HepG2 (cell line): ENCODE measurements around the gene CACNB4. TPM values are rescaled to one million over a fixed set of nuclear protein-coding genes. Genes with fewer than 3 reads are reported as not detected.
A peak's percentile ranks its signal among the peaks of the same experiment; 100 is the strongest.

Experiments
- CTCF ChIP-seq: sonication (generic); formaldehyde crosslinking; IDR thresholded peaks from 2 replicates; pipeline ENCODE4 v1.5.0; 2020; ENCODE audit warnings: mild to moderate bottlenecking, missing genetic modification reagents, moderate library complexity
- FOSL2 ChIP-seq: sonication (generic); formaldehyde crosslinking; IDR thresholded peaks from 2 replicates; pipeline ENCODE4 v1.4.0; 2020; ENCODE audit warnings: missing genetic modification reagents
- GTF2F1 ChIP-seq: fragments of 150-350 bp; IDR thresholded peaks from 2 replicates; pipeline ENCODE4 v1.6.1; 2014; ENCODE audit warnings: low read length
- HOXD1 ChIP-seq: sonication (generic); formaldehyde crosslinking; IDR thresholded peaks from 2 replicates; pipeline ENCODE4 v1.5.0; 2020; ENCODE audit warnings: missing genetic modification reagents
- KDM6A ChIP-seq: IDR thresholded peaks from 2 replicates; pipeline ENCODE4 v1.6.1; 2016; ENCODE audit warnings: low read depth
- MIER3 ChIP-seq: IDR thresholded peaks from 2 replicates; pipeline ENCODE4 v1.6.1; 2016; ENCODE audit warnings: missing compliant biosample characterization, borderline replicate concordance
- MTA1 ChIP-seq: sonication (generic); formaldehyde crosslinking; IDR thresholded peaks from 2 replicates; pipeline ENCODE4 v1.4.0; 2020; ENCODE audit warnings: missing genetic modification reagents, mild to moderate bottlenecking, borderline replicate concordance
- TIGD3 ChIP-seq: sonication (generic); formaldehyde crosslinking; IDR thresholded peaks from 2 replicates; pipeline ENCODE4 v1.5.1; 2020; ENCODE audit warnings: mild to moderate bottlenecking, missing genetic modification reagents, borderline replicate concordance
- ZNF160 ChIP-seq: sonication (generic); formaldehyde crosslinking; IDR thresholded peaks from 2 replicates; pipeline ENCODE4 v1.8.0; 2022; ENCODE audit warnings: mild to moderate bottlenecking, inconsistent platforms, missing genetic modification reagents
- ZNF17 ChIP-seq: sonication (generic); formaldehyde crosslinking; IDR thresholded peaks from 2 replicates; pipeline ENCODE4 v1.5.0; 2020; ENCODE audit warnings: mild to moderate bottlenecking, missing genetic modification reagents
- ZNF260 ChIP-seq: sonication (generic); formaldehyde crosslinking; IDR thresholded peaks from 2 replicates; pipeline ENCODE4 v1.4.0; 2020; ENCODE audit warnings: missing genetic modification reagents, low read depth, mild to moderate bottlenecking, borderline replicate concordance
- ZNF317 ChIP-seq: sonication (generic); formaldehyde crosslinking; IDR thresholded peaks from 2 replicates; pipeline ENCODE4 v1.5.0; 2020; ENCODE audit warnings: mild to moderate bottlenecking, missing genetic modification reagents
- ZNF354B ChIP-seq: sonication (generic); formaldehyde crosslinking; IDR thresholded peaks from 2 replicates; pipeline ENCODE4 v1.8.0; 2022; ENCODE audit warnings: mild to moderate bottlenecking, missing genetic modification reagents
- ZNF709 ChIP-seq: sonication (generic); formaldehyde crosslinking; IDR thresholded peaks from 2 replicates; pipeline ENCODE4 v1.5.0; 2020; ENCODE audit warnings: mild to moderate bottlenecking, missing genetic modification reagents
- ZNF710 ChIP-seq: sonication (generic); formaldehyde crosslinking; IDR thresholded peaks from 2 replicates; pipeline ENCODE4 v1.5.0; 2020; ENCODE audit warnings: mild to moderate bottlenecking, missing genetic modification reagents, borderline replicate concordance
- polyA plus RNA-seq, 8 experiments: library from polyadenylated mRNA; depleted of rRNA in 3 of 8; stranded (reverse) in 7 of 8; unstranded in 1 of 8; fragments of >200 nt; fragmentation: Illumina TruSeq in 4 of 8; extraction: Trizol in 4 of 8; gene quantifications; 2 replicates each; pipeline versions ENCODE4 v1.2.1 to v1.2.3, GENCODE V29; 2011 to 2016; ENCODE audit warnings: low read depth in 4 of 8, missing spikeins in 1 of 8, mixed read lengths in 1 of 8; ENCODE audit not compliant: insufficient read depth in 1 of 8
- total RNA-seq, 5 experiments: library from RNA; depleted of rRNA; stranded (reverse); fragments of >200 nt; fragmentation: Illumina TruSeq; extraction: Trizol; gene quantifications; 2 replicates each; pipeline ENCODE4 v1.2.3, GENCODE V29; 2016; ENCODE audit warnings: low read depth in 1 of 5
- TF ChIP-seq, protein P1 (sequence below): sonication (generic); formaldehyde crosslinking; IDR thresholded peaks from 2 replicates; pipeline ENCODE4 v1.5.0; 2020; ENCODE audit warnings: missing genetic modification reagents
- TF ChIP-seq, protein P2 (sequence below): sonication (generic); formaldehyde crosslinking; IDR thresholded peaks from 2 replicates; pipeline ENCODE4 v1.8.0; 2022; ENCODE audit warnings: missing genetic modification reagents, low read depth, mild to moderate bottlenecking, borderline replicate concordance
- TF ChIP-seq, protein P3 (sequence below): sonication (generic); formaldehyde crosslinking; conservative IDR thresholded peaks from 2 replicates; pipeline ENCODE4 v1.8.0; 2022; ENCODE audit warnings: mild to moderate bottlenecking, moderate library complexity, missing genetic modification reagents
- TF ChIP-seq, protein P4 (sequence below): IDR thresholded peaks from 2 replicates; pipeline ENCODE4 v1.6.1; 2012; ENCODE audit warnings: low read depth, low read length, improper control_type of control experiment

The CACNB4 gene
- total and polyA plus RNA-seq, 2 of the 13 experiments (the other 11 are each of a cell fraction or from before 2014, with no cell fraction given): 5.1 to 14.3 TPM

DNA sequence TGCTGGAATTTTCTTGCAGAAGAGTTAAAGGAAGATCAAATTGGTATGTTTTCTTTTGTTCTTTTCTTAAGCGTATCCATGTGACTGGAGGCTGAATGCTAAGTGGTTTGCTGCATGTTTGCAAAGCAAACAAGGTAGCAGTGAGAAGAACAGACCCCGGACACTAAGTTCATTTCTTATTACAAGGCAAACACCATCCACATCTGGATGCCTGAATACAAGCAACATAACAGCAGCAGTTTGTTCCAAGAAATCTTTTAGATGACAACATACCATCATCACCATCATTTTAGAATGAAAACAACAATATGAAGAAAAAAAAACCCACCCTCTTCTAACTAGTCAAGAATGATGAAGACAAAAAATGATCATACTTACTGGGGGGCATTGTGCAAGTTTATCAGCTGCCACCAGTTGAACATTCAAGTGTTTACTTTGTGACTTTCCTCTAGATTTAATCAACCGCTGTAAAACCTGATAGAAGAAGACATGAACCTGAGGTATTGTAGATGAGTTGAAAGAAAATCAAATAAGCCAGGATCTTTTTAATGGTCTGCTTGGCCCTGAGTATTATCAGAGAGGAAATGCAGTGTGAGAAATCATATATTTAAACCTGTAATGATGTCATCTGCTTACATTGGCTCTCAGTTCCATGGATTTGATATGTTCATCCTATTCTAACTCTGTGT is 245.6 kb downstream of the CACNB4 start (continued):
- TF ChIP-seq, protein P1, sequence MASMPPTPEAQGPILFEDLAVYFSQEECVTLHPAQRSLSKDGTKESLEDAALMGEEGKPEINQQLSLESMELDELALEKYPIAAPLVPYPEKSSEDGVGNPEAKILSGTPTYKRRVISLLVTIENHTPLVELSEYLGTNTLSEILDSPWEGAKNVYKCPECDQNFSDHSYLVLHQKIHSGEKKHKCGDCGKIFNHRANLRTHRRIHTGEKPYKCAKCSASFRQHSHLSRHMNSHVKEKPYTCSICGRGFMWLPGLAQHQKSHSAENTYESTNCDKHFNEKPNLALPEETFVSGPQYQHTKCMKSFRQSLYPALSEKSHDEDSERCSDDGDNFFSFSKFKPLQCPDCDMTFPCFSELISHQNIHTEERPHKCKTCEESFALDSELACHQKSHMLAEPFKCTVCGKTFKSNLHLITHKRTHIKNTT (CRISPR knock-in tag): no peak
- TF ChIP-seq ZNF354B (CRISPR knock-in tag) (no peak), MTA1 (CRISPR knock-in tag) (no peak), ZNF317 (CRISPR knock-in tag) (no peak), ZNF709 (CRISPR knock-in tag) (0 out of 2 replicates have a peak, but pooled peaks have one; percentile 56), MIER3 (CRISPR knock-in tag) (no peak), HOXD1 (CRISPR knock-in tag) (no peak), ZNF17 (no peak), FOSL2 (CRISPR knock-in tag) (peak; percentile 35; the same call in 1 of the 2 replicates), KDM6A (CRISPR knock-in tag) (no peak), ZNF160 (CRISPR knock-in tag) (no peak), GTF2F1 (no peak), ZNF260 (CRISPR knock-in tag) (no peak), ZNF710 (peak; percentile 75; the same call in 1 of the 2 replicates), TIGD3 (no peak), CTCF (CRISPR knock-in tag) (no peak)
- TF ChIP-seq, protein P2, sequence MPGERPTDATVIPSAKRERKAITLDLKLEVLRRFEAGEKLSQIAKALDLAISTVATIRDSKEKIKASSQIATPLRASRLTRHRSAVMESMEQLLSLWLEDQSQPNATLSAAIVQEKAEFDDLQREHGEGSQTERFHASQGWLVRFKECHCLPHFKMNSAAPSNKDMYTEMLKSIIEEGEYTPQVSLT (CRISPR knock-in tag): no peak
- TF ChIP-seq, protein P3, sequence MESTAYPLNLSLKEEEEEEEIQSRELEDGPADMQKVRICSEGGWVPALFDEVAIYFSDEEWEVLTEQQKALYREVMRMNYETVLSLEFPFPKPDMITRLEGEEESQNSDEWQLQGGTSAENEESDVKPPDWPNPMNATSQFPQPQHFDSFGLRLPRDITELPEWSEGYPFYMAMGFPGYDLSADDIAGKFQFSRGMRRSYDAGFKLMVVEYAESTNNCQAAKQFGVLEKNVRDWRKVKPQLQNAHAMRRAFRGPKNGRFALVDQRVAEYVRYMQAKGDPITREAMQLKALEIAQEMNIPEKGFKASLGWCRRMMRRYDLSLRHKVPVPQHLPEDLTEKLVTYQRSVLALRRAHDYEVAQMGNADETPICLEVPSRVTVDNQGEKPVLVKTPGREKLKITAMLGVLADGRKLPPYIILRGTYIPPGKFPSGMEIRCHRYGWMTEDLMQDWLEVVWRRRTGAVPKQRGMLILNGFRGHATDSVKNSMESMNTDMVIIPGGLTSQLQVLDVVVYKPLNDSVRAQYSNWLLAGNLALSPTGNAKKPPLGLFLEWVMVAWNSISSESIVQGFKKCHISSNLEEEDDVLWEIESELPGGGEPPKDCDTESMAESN: no peak
- TF ChIP-seq, protein P4, sequence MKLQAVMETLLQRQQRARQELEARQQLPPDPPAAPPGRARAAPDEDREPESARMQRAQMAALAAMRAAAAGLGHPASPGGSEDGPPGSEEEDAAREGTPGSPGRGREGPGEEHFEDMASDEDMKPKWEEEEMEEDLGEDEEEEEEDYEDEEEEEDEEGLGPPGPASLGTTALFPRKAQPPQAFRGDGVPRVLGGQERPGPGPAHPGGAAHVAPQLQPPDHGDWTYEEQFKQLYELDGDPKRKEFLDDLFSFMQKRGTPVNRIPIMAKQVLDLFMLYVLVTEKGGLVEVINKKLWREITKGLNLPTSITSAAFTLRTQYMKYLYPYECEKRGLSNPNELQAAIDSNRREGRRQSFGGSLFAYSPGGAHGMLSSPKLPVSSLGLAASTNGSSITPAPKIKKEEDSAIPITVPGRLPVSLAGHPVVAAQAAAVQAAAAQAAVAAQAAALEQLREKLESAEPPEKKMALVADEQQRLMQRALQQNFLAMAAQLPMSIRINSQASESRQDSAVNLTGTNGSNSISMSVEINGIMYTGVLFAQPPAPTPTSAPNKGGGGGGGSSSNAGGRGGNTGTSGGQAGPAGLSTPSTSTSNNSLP: peak; percentile 50; the same call in 1 of the 2 replicates
